HEK293T (cell line): ENCODE results near the gene NOSTRIN.

Source experiments
- CTCF ChIA-PET: fragments of 350-600 bp; formaldehyde crosslinking; extraction: SDS; loops from one replicate; lab custom pipeline; 2021; ENCODE audit warnings: antibody characterized with exemption, inconsistent platforms; lab: Yijun Ruan, JAX
- POLR2A ChIA-PET: fragments of 350-600 bp; formaldehyde crosslinking; extraction: SDS; loops from one replicate; lab custom pipeline; 2020; ENCODE audit warnings: antibody characterized with exemption, inconsistent platforms; lab: Yijun Ruan, JAX
- DNase-seq: peaks from one replicate; pipeline ENCODE4 v3.0.0; 2012; ENCODE audit warnings: mixed read lengths; ENCODE audit errors: extremely low spot score
- ARNT ChIP-seq: fragments of 450-650 bp; IDR thresholded peaks from 2 replicates; pipeline ENCODE4 v1.6.1; 2017; ENCODE audit warnings: mild to moderate bottlenecking
- BHLHE40 ChIP-seq: fragments of 450-650 bp; IDR thresholded peaks from 2 replicates; pipeline ENCODE4 v1.6.1; 2016; ENCODE audit warnings: mild to moderate bottlenecking, moderate library complexity, borderline replicate concordance
- CTBP1 ChIP-seq: fragments of 450-650 bp; IDR thresholded peaks from 2 replicates; pipeline ENCODE4 v1.6.1; 2016; ENCODE audit warnings: borderline replicate concordance
- ELF4 ChIP-seq: fragments of 450-650 bp; IDR thresholded peaks from 2 replicates; pipeline ENCODE4 v1.6.1; 2017; ENCODE audit warnings: antibody characterized with exemption
- FOXA1 ChIP-seq: fragments of 450-650 bp; IDR thresholded peaks from 2 replicates; pipeline ENCODE4 v1.6.1; 2016; ENCODE audit warnings: mild to moderate bottlenecking
- FOXK2 ChIP-seq: fragments of 450-650 bp; IDR thresholded peaks from 2 replicates; pipeline ENCODE4 v1.6.1; 2016; ENCODE audit warnings: mild to moderate bottlenecking
- FOXM1 ChIP-seq: fragments of 450-650 bp; IDR thresholded peaks from 2 replicates; pipeline ENCODE4 v1.6.1; 2017; ENCODE audit warnings: mild to moderate bottlenecking, borderline replicate concordance
- HDGF ChIP-seq: fragments of 450-650 bp; IDR thresholded peaks from 2 replicates; pipeline ENCODE4 v1.6.1; 2017; ENCODE audit warnings: antibody characterized with exemption, borderline replicate concordance
- L3MBTL2 ChIP-seq: fragments of 450-650 bp; conservative IDR thresholded peaks from 2 replicates; pipeline ENCODE4 v1.6.1; 2016; ENCODE audit warnings: mild to moderate bottlenecking
- LEF1 ChIP-seq: fragments of 450-650 bp; IDR thresholded peaks from 2 replicates; pipeline ENCODE4 v1.6.1; 2017; ENCODE audit warnings: mild to moderate bottlenecking, borderline replicate concordance
- NFRKB ChIP-seq: fragments of 450-650 bp; IDR thresholded peaks from 2 replicates; pipeline ENCODE4 v1.6.1; 2016; ENCODE audit warnings: mild to moderate bottlenecking, moderate library complexity
- PKNOX1 ChIP-seq: fragments of 450-650 bp; IDR thresholded peaks from 2 replicates; pipeline ENCODE4 v1.6.1; 2016
- SP1 ChIP-seq: fragments of 450-650 bp; IDR thresholded peaks from 2 replicates; pipeline ENCODE4 v1.6.1; 2017
- SUZ12 ChIP-seq: fragments of 450-650 bp; IDR thresholded peaks from 2 replicates; pipeline ENCODE4 v1.6.1; 2016; ENCODE audit warnings: mild to moderate bottlenecking
- TARDBP ChIP-seq: fragments of 450-650 bp; IDR thresholded peaks from 2 replicates; pipeline ENCODE4 v1.6.1; 2016
- ZNF384 ChIP-seq: fragments of 450-650 bp; IDR thresholded peaks from 2 replicates; pipeline ENCODE4 v1.6.1; 2016

Gene NOSTRIN

GRCh38 chr2:168830958-168831357 is 28.5 kb downstream of the NOSTRIN start:
- DNase-seq, result no peak
- POLR2A ChIA-PET, result no interaction called here
- TF ChIP-seq FOXM1, result no peak
- no peak for TF ChIP-seq FOXA1
- TF ChIP-seq ARNT, result no peak
- TF ChIP-seq SP1, result no peak
- no peak for TF ChIP-seq ELF4
- TF ChIP-seq PKNOX1, result no peak
- TF ChIP-seq CTBP1, result no peak
- TF ChIP-seq ZNF384, result no peak
- TF ChIP-seq LEF1, result no peak
- no peak for TF ChIP-seq HDGF
- no peak for TF ChIP-seq TARDBP
- no peak for TF ChIP-seq NFRKB
- TF ChIP-seq SUZ12, result no peak
- no peak for TF ChIP-seq L3MBTL2
- no peak for TF ChIP-seq FOXK2
- TF ChIP-seq BHLHE40, result no peak
- CTCF ChIA-PET, result no interaction called here

GRCh38 chr2:168831662-168832061 is 29.2 kb downstream of the NOSTRIN start:
- CTCF ChIA-PET, result no interaction called here
- DNase-seq, result no peak

GRCh38 chr2:168835969-168836368 is 33.5 kb downstream of the NOSTRIN start:
- POLR2A ChIA-PET, result no interaction called here
- CTCF ChIA-PET, result interaction anchor here (0.9 to 1.0 kb wide), 2 partner anchors 11 to 15 kb away, joined by 3 read pairs; no protein-coding TSS in a partner anchor

More at GRCh38 chr2:168831662-168832061, 29.2 kb downstream of the NOSTRIN start:
- TF ChIP-seq SP1, result no peak
- no peak for TF ChIP-seq FOXK2
- TF ChIP-seq BHLHE40, result no peak
- TF ChIP-seq FOXA1, result no peak
- no peak for TF ChIP-seq FOXM1
- no peak for TF ChIP-seq ZNF384
- TF ChIP-seq NFRKB, result no peak
- no peak for TF ChIP-seq ARNT
- no peak for TF ChIP-seq ELF4
- no peak for TF ChIP-seq HDGF
- TF ChIP-seq TARDBP, result no peak
- no peak for TF ChIP-seq PKNOX1
- no peak for TF ChIP-seq LEF1
- POLR2A ChIA-PET, result no interaction called here

GRCh38 chr2:168841445-168841844 is 39.0 kb downstream of the NOSTRIN start:
- ChIA-PET CTCF (no interaction called here), POLR2A (no interaction called here)
- TF ChIP-seq SP1 (no peak), CTBP1 (no peak), FOXK2 (no peak), LEF1 (no peak), PKNOX1 (no peak), NFRKB (no peak), ZNF384 (no peak), ELF4 (no peak), TARDBP (no peak)
- no peak for DNase-seq

More at GRCh38 chr2:168835969-168836368, 33.5 kb downstream of the NOSTRIN start:
- no peak for DNase-seq
- TF ChIP-seq HDGF (no peak), SUZ12 (no peak), CTBP1 (no peak), FOXM1 (no peak), L3MBTL2 (no peak), BHLHE40 (no peak), ELF4 (no peak), FOXA1 (no peak)

- ChIA-PET CTCF (no interaction called here), POLR2A (no interaction called here)
- DNase-seq, result no peak
- TF ChIP-seq L3MBTL2, result no peak
- TF ChIP-seq TARDBP, result no peak
- TF ChIP-seq ZNF384, result no peak
- TF ChIP-seq NFRKB, result no peak
- TF ChIP-seq FOXA1, result no peak
- TF ChIP-seq CTBP1, result no peak
- no peak for TF ChIP-seq SP1
- TF ChIP-seq SUZ12, result no peak
- no peak for TF ChIP-seq FOXM1
- no peak for TF ChIP-seq BHLHE40
- TF ChIP-seq PKNOX1, result no peak
- no peak for TF ChIP-seq HDGF
- no peak for TF ChIP-seq FOXK2
Observed at GRCh38 chr2:168843253-168843652, 40.8 kb downstream of the NOSTRIN start.

GRCh38 chr2:168848225-168848624 is 45.8 kb downstream of the NOSTRIN start:
- CTCF ChIA-PET, result no interaction called here
- DNase-seq, result no peak
- TF ChIP-seq LEF1 (no peak), PKNOX1 (0 out of 2 replicates have a peak, but pooled peaks have one; percentile 14), BHLHE40 (no peak), SP1 (no peak), FOXM1 (no peak)
- POLR2A ChIA-PET, result no interaction called here
